NCI-H460 (cell line): ENCODE results near the gene NEO1. TPM values are rescaled to one million over a fixed set of nuclear protein-coding genes. Genes with fewer than 3 reads are reported as not detected.

Experiments
- DNase-seq: peaks from one replicate; pipeline ENCODE4 v3.0.0-alpha.2; 2016; ENCODE audit warnings: low read depth; ENCODE audit errors: extremely low read depth
- total RNA-seq: library from RNA; depleted of rRNA; stranded (reverse); fragments of >200 nt; shearing (Covaris generic); gene quantifications from 2 replicates; pipeline ENCODE4 v1.2.3, GENCODE V29; 2014

Gene NEO1
- total RNA-seq, 1 experiment from 2014 or later, result 8.2 TPM

DNA sequence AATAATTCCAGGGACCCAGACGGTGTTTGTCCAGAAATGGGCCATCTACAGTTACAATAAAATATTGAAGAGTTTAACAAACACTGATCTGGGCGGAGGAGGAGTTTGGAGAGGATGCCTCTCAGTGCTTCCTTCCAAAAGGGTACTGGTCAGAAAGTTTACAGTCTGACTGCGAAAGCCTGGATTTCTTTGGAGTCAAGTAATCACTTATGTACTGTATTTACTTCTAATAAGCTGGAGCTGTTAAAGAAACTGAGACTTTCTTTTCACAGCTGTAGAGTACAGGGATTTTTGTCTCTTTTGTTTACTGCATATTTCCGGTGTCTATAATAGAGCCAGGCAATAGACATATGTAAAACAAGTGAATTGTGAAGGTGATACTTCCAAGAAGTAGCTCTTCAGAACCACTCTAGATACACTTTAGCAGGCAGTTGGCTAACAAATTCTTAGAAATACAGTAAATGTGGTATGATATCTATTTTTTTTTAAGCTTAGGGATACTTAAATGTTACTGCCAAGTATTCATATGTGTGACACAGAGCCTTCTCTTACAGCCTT lies 22.1 kb upstream of the NEO1 start:
- DNase-seq, result no peak

- DNase-seq, result no peak
These were observed 20.6 kb upstream of the NEO1 start for GRCh38 chr15:73031648-73032047.

- no peak for DNase-seq
These were observed 18.7 kb upstream of the NEO1 start for GRCh38 chr15:73033611-73034010.

GRCh38 chr15:73034221-73034620 lies 18.0 kb upstream of the NEO1 start:
- no peak for DNase-seq

GRCh38 chr15:73035221-73035620 lies 17.0 kb upstream of the NEO1 start:
- no peak for DNase-seq

DNA sequence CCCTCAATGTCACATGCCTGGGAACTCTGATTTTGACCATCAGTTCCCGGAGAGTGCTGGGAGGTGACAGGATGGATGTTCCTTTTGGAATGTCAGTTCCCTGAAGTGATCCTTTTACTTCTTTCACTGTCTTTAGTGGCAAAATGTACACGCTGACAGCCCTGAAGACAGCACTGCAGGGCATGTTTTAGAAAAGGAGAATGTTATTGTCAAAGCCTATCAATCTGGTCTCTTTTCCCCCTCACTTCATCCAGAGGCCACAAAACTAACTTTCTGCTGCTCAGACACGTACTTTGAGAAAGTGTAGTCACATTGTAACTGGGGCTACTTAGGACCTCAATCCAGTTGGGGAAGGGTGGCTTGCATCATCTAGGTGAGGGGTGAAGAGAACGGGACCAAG lies 14.0 kb upstream of the NEO1 start:
- no peak for DNase-seq

DNA sequence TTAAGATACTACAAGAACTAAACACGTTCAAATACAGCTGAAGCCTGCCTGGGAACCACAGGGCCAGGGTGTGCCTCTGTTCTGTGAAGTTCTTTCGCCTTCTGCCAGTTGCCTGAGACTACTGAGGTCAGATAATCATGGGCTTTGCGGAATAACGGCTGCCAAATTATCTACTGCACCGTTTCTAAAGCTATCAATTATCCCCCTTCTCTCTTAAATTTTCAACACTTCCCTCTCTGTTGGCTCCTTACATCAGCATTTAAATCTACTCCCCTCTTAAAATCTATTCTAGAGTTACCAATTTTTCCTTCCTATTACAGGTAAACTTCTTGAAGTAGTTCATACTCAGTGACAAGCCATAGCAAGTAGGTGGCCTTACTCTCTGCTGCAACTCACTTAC lies 6.2 kb upstream of the NEO1 start:
- no peak for DNase-seq

- DNase-seq, result no peak
These were observed 4.4 kb upstream of the NEO1 start for GRCh38 chr15:73047882-73048281.

- DNase-seq, result no peak
These were observed 3.5 kb upstream of the NEO1 start for GRCh38 chr15:73048624-73049295.

- no peak for DNase-seq
These were observed 2.6 kb upstream of the NEO1 start for GRCh38 chr15:73049564-73050215.

DNA sequence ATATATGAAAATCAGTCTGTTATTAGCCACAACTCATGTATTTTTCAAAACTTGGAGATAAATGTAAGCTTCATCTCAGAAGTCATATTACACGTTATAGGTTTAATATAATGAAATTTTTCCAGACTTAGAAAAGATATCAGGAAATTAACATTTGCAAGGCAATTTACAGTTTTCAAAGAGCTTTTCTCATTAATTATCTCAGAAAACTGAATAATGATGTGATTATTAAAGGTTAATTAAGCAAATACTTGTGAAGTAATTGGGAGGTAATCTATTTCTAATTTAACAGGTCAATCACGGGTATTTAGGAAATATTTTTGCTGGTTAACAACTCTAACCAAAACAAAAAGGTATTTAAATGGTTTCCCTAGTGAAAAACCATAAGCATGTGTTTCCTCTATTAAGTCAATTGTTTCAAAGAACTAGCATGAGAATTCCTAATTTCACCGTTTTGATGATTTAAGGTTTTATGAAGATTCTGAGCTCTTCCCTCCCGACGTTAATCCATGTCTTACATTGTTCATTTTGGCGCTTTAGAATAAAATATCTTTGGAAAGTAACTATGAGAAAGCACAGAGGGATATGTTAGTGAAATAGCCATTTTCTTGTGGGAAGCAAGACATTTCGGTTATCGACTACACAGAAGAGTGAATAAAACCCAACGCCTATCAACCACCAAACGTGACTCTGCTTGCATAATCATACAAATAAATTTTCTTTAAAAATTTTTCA lies 1.5 kb upstream of the NEO1 start:
- DNase-seq, result no peak

DNA sequence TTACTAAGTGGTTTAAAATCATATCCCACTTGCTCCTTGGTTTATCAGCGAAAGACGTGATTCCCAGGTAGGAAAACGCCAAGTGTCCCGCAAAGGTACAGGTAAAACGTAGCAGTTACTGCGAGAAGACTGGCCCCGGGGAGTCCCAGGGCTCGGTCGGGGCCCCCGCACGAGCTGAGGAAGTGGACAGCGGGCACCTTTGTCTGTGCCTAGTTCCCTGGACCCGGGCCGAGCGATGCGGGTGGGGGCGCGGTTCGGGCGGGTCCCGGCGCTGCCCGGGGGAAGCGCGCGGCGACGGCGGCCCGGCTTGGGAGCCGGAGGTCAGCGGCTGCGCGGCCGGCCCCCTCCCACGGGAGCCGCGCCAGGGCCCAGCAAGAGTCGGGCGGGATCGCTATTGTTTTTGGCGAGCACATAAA lies 864 bp upstream of the NEO1 start:
- no peak for DNase-seq

GRCh38 chr15:73052653-73053397 lies 562 bp downstream of the NEO1 start:
- peak; percentile 3 for DNase-seq

GRCh38 chr15:73053398-73053723 lies 1.1 kb downstream of the NEO1 start:
- no peak for DNase-seq

GRCh38 chr15:73054417-73054953 lies 2.2 kb downstream of the NEO1 start:
- no peak for DNase-seq

DNA sequence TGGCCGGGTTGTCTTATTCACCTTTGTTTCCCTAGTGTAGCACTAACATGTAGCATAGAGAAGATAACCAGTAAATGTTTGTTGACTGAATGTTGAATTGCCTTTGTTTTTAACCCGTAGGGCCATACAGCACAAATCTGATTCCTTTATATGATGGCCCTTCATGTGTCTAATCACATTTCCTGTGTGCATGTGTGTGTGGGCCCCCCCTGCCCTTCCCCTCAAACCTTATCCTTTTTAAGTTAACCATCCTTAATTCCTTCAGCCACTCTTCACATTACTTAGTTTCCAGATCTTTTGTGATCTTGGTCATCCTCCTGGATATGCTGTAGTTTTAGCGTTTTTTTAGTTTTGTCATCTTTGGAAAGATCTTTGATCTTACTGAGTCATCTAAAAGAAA lies 4.2 kb downstream of the NEO1 start:
- no peak for DNase-seq

- DNase-seq, result no peak
These were observed 6.2 kb downstream of the NEO1 start for GRCh38 chr15:73058437-73058836.

DNA sequence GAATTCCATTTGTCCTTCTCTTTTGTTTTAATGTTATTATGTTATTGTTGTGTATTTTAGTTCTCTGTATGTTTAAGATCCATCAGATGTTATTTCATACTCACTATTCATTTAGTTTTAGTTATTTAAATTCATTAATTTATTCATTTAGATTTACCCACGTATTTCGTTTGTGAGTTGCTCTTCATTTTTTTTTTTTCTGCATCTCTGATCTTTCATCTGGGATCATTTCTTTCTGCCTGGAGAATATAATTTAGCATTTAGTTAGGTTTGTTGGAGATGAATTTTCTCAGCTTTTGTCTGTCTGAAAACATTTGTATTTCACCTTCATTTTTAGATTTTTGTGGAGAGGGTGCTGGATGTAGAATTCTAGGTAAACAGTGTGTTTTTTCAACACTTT lies 12.9 kb downstream of the NEO1 start:
- DNase-seq, result no peak

- DNase-seq, result no peak
These were observed 16.8 kb downstream of the NEO1 start for GRCh38 chr15:73069109-73069508.

DNA sequence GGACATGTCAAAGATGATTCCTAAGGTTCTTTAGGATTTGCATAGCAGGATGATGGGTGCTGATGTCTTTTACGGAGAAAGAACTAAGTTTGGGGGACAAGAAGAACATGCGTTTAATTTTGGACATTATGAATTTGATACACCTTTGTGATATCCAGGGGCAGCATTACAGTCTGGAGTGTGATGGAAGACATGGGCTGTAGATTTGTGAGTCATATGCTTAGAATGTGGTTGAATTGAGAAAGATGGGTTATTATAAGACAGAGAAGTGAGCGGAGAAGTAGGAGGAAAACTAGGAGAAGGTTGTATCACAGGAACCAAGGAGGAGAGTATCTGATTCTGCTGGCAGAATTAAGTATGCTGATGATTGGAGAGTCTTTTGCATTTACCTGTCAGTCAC lies 20.6 kb downstream of the NEO1 start:
- no peak for DNase-seq

GRCh38 chr15:73074241-73074640 lies 22.0 kb downstream of the NEO1 start:
- DNase-seq, result no peak
